Measurements from ENCODE around the gene XRN1. TPM values are rescaled to one million over a fixed set of nuclear protein-coding genes. Genes with fewer than 3 reads are reported as not detected.

The XRN1 gene
- total RNA-seq, 4 donors from 2014 or later: 32.0 to 43.8 (median 35.6) TPM

DNA sequence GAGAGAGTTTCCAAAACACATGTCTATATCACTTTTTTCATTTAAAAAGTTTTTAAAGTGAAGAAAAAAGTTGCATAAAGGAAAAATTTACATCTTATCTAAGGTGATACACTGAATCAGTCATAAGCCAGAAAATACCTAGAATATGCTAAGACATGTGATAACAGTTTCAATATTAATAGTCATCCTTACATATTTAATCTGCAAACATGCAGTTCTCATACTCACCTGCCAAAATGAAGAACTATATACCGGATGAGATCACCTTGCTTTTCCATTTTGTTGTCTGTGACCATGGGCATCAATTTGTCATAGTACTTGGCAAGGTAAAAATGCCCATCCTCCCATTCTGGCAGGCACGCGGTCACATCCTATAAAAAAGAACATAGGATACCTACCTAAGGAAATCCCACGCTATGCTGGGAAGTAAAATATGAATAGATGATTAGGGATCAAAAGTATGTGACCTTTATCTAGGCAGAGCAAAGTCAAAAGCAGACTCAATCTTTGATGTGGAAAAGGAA is 37.1 kb upstream of the XRN1 start:
- WGBS, 2 donors: 95 to 97% methylated on average over 4 of the region's 4 CpGs
- no peak for DNase-seq (ENCODE audit: low spot score in 2 of 2)
- intact Hi-C loops (cut with DNase I; ENCODE audit: low total_unique reads): no loop called here

GRCh38 chr3:142481196-142481595 is 33.4 kb upstream of the XRN1 start:
- no peak for TF ChIP-seq CTCF (IDR thresholded peaks at IDR 0.05)
- TF ChIP-seq POLR2A (IDR thresholded peaks at IDR 0.05): no peak
- intact Hi-C loops (cut with DNase I; ENCODE audit: low total_unique reads): no loop called here
- DNase-seq (ENCODE audit: low spot score in 2 of 2): no peak

More for the DNA sequence above, 37.1 kb upstream of the XRN1 start:
- no peak overlapping the region for H3K4me3 ChIP-seq (ENCODE audit: low read depth, poor library complexity, severe bottlenecking)
- no peak for TF ChIP-seq CTCF (IDR thresholded peaks at IDR 0.05)
- no peak for TF ChIP-seq POLR2A (IDR thresholded peaks at IDR 0.05)

DNA sequence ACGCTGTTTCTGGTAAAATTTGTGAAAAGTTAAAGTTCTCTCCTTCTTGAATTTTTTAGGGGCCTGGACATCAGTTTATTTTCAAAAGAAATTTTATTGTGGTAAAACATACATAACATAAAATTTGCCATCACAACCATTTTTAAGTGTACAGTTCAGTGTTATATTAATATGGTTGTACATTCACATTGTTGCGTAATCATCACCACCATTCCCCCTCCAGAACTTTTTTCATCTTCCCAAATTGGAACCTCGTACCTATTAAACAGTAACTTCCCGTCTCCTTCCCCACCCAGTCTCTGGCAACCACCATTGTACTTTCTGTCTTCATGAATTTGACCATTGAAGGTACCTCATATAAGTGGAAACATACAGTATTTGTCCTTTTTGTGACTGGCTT is 23.0 kb upstream of the XRN1 start:
- no peak overlapping the region for H3K4me3 ChIP-seq (ENCODE audit: low read depth, poor library complexity, severe bottlenecking)
- 96% methylated on average over 4 of the region's 4 CpGs for WGBS, 2 donors
- intact Hi-C loops (cut with DNase I; ENCODE audit: low total_unique reads): no loop called here
- no peak for TF ChIP-seq POLR2A (IDR thresholded peaks at IDR 0.05)
- TF ChIP-seq CTCF (IDR thresholded peaks at IDR 0.05): no peak
- DNase-seq (ENCODE audit: low spot score in 2 of 2): no peak

More at GRCh38 chr3:142481196-142481595, 33.4 kb upstream of the XRN1 start:
- 100% methylated on average over 2 of the region's 2 CpGs for WGBS, 2 donors
- H3K4me3 ChIP-seq (ENCODE audit: low read depth, poor library complexity, severe bottlenecking): no peak overlapping the region

GRCh38 chr3:142468456-142468855 is 20.6 kb upstream of the XRN1 start:
- DNase-seq (ENCODE audit: low spot score in 2 of 2): no peak
- intact Hi-C loops (cut with DNase I; ENCODE audit: low total_unique reads): no loop called here
- 94 to 95% methylated on average over 4 of the region's 4 CpGs for WGBS, 2 donors
- no peak for TF ChIP-seq POLR2A (IDR thresholded peaks at IDR 0.05)
- TF ChIP-seq CTCF (IDR thresholded peaks at IDR 0.05): no peak
- H3K4me3 ChIP-seq (ENCODE audit: low read depth, poor library complexity, severe bottlenecking): no peak overlapping the region

DNA sequence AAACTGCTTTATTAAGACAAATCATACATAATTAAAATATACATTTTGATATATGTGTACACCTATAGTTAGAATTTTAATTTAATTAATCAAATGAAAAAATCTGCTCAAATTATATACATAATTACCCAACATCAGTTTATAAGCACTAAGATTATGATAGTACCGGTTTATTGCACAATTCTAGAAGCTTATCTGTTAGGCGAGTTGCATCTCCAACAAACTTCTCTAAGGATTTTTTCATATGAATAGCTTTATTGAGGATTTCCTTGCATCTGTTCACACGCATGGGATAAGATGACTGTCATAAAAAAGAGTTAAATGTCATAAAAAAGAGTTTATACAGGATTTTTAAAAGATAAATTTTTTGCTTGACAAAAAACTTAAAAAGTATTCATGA is 19.9 kb upstream of the XRN1 start:
- WGBS, 2 donors: 92 to 96% methylated on average over 3 of the region's 3 CpGs
- intact Hi-C loops (cut with DNase I; ENCODE audit: low total_unique reads): no loop called here
- H3K4me3 ChIP-seq (ENCODE audit: low read depth, poor library complexity, severe bottlenecking): no peak overlapping the region
- TF ChIP-seq POLR2A (IDR thresholded peaks at IDR 0.05) (no peak), CTCF (IDR thresholded peaks at IDR 0.05) (no peak)
- DNase-seq (ENCODE audit: low spot score in 2 of 2): no peak

DNA sequence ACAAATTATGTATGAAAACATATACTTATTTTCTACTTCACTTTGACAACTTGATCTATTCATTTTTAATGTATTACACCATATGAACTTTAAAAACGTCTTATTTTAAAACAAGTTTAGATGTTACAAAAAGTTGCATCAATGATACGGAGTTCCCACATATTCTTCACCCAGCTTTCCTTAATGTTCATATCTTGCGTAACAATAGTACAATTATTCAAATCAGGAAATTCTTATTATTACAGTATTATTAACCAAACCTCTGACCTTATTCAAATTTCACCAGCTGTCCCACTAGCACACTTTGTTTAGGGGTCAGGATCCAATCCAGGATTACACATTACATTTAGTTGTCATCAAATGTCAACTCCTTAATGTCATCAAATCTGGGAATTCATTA is 12.9 kb upstream of the XRN1 start:
- TF ChIP-seq POLR2A (IDR thresholded peaks at IDR 0.05) (no peak), CTCF (IDR thresholded peaks at IDR 0.05) (no peak)
- no peak overlapping the region for H3K4me3 ChIP-seq (ENCODE audit: low read depth, poor library complexity, severe bottlenecking)
- DNase-seq (ENCODE audit: low spot score in 2 of 2): no peak
- intact Hi-C loops (cut with DNase I; ENCODE audit: low total_unique reads): no loop called here
- WGBS, 2 donors: 89% methylated on average over 3 of the region's 3 CpGs
